Measurements from ENCODE around the gene MIA. TPM values are rescaled to one million over a fixed set of nuclear protein-coding genes. Genes with fewer than 3 reads are reported as not detected.

The MIA gene
- total RNA-seq, 1 experiment from 2014 or later, result not detected

DNA sequence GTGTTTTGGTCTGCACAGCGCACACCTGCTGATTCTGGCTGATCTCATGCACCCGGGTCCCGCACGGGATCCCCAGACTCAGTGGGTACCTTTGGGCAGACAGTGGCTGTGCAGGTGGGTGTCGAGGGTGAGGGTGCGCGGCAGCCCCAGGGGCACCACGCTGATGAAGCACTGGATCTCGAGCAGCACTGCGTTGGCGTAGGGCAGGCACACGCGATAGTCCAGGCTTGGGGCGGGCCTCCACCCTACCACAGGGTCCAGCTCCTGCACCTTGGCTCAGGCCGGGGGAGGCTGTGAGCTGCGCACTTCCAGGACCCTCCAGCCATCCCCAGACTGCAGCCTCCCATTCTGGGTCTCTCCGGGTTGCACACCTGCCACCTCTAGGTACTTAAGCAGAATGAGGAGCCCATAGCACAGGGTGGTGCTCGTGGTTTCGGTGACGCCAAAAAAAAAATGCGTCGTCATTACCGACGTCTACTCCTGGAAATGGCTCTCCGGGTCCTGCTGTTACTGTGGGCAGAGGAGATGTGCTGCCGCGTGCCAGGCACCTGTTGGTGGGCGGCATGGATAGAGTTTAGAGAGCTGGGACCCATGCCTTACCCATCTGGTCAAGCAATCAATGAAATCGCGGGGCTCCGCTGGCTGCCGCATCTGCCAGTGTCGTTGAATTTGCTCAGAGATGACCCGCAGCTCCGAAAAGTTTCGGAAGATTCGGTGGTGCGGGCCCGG, 34.2 kb downstream of the MIA start:
- Histone ChIP-seq H2BK120ac (ENCODE audit: low read depth, low read length, poor library complexity, severe bottlenecking) (no peak overlapping the region), H3K14ac (ENCODE audit: insufficient read depth, low read length) (no peak overlapping the region), H3K23me2 (ENCODE audit: insufficient read length, low read depth, low read length, poor library complexity, severe bottlenecking) (peaks cover 12% of the 10 kb centered on the region), H4K5ac (ENCODE audit: insufficient read length, low read depth, low read length) (no peak overlapping the region), H3K4me1 (ENCODE audit: insufficient read depth, low read length) (peaks cover 10% of the 10 kb centered on the region), H4K91ac (ENCODE audit: insufficient read length, low read depth, low read length) (no peak overlapping the region), H3K9me3 (ENCODE audit: control insufficient read depth, low read depth, low read length) (no peaks in the 10 kb centered on the region), H3K9ac (ENCODE audit: extremely low read depth, insufficient read length, low read length) (no peak overlapping the region), H3T11ph (ENCODE audit: low read length) (no peak overlapping the region), H3K79me2 (ENCODE audit: insufficient read depth, low read length) (no peaks in the 10 kb centered on the region; the same call in 1 of the 2 replicates), H3K79me1 (ENCODE audit: insufficient read depth, low read depth, low read length, poor library complexity, severe bottlenecking) (peaks cover under 1% of the 10 kb centered on the region), H2BK12ac (ENCODE audit: insufficient read length, low read depth, low read length) (no peak overlapping the region), H3K27me3 (ENCODE audit: insufficient read depth, low read length) (no peaks in the 10 kb centered on the region), H2BK20ac (ENCODE audit: low read depth, low read length, poor library complexity, severe bottlenecking) (no peak overlapping the region), H2AFZ (ENCODE audit: low read length) (no peak overlapping the region), H3K18ac (ENCODE audit: insufficient read length, low read depth, low read length) (no peak overlapping the region), H2BK5ac (ENCODE audit: insufficient read length, low read length) (no peak overlapping the region), H3K23ac (ENCODE audit: insufficient read length, low read depth, low read length) (no peak overlapping the region), H3K4ac (ENCODE audit: low read depth, low read length) (no peak overlapping the region), H4K8ac (replicated peaks; ENCODE audit: insufficient read length, low read depth, low read length) (no peak overlapping the region), H3K4me2 (ENCODE audit: insufficient read depth, insufficient read length, low read length) (peak overlapping the region; percentile 49), H2BK15ac (ENCODE audit: low read depth, low read length) (no peak overlapping the region), H4K20me1 (ENCODE audit: control insufficient read depth, insufficient read depth, insufficient read length) (peaks cover 2% of the 10 kb centered on the region), H3K56ac (ENCODE audit: insufficient read length, low read depth, low read length) (no peak overlapping the region), H2AK5ac (ENCODE audit: insufficient read length, low read length) (no peak overlapping the region), H3K27ac (ENCODE audit: insufficient read length, low read depth, low read length) (no peak overlapping the region)
- no peaks in the 10 kb centered on the region for H3K9me3 Mint-ChIP-seq
- peaks cover 55 to 63% of the 10 kb centered on the region in 2 experiments for H3K4me1 Mint-ChIP-seq
- H3K4me3 Mint-ChIP-seq, result peak overlapping the region; percentile 81 to 91; a peak in 4 of 5 replicates
- WGBS (ENCODE audit: extremely low coverage, insufficient read length, low lambda C conversion rate), result no CpG with 5 or more reads among the region's 39 CpGs
- TF ChIP-seq, protein P1, sequence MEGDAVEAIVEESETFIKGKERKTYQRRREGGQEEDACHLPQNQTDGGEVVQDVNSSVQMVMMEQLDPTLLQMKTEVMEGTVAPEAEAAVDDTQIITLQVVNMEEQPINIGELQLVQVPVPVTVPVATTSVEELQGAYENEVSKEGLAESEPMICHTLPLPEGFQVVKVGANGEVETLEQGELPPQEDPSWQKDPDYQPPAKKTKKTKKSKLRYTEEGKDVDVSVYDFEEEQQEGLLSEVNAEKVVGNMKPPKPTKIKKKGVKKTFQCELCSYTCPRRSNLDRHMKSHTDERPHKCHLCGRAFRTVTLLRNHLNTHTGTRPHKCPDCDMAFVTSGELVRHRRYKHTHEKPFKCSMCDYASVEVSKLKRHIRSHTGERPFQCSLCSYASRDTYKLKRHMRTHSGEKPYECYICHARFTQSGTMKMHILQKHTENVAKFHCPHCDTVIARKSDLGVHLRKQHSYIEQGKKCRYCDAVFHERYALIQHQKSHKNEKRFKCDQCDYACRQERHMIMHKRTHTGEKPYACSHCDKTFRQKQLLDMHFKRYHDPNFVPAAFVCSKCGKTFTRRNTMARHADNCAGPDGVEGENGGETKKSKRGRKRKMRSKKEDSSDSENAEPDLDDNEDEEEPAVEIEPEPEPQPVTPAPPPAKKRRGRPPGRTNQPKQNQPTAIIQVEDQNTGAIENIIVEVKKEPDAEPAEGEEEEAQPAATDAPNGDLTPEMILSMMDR (conservative IDR thresholded peaks at IDR 0.05), result no peak
- no peak for DNase-seq
- peak overlapping the region in 1 of 3 experiments; percentile 84; a peak in 3 of 7 replicates for H3K27ac Mint-ChIP-seq
- H3K27me3 Mint-ChIP-seq (ENCODE audit: low read depth), result peaks cover 28% of the 10 kb centered on the region
- H3K36me3 Mint-ChIP-seq (ENCODE audit: insufficient read depth in 1 of 3, low read depth in 3 of 3), result peaks cover 17 to 39% (median 25%) of the 10 kb centered on the region in 3 experiments; a peak in 6 of 7 replicates
